ENCODE measurements around the gene ABI3BP. TPM values are rescaled to one million over a fixed set of nuclear protein-coding genes. Genes with fewer than 3 reads are reported as not detected.

Gene ABI3BP
- total and polyA plus RNA-seq, 10 of the 15 experiments (the other 5 are each of a cell fraction or from before 2014, with no cell fraction given), result 0.03 to 0.42 (median 0.11) TPM; not detected in 4

GRCh38 chr3:100746092-100746491, 247.1 kb downstream of the ABI3BP start:
- in situ Hi-C loops (cut with MboI), result no loop called here
- H3K9me3 ChIP-seq (replicated peaks; ENCODE audit: control insufficient read depth, insufficient read depth, low read length), result no peaks in the 10 kb centered on the region
- H3K4me3 ChIP-seq, result no peak overlapping the region
- peaks cover 5 to 36% of the 10 kb centered on the region in 2 experiments for H3K36me3 ChIP-seq (ENCODE audit: control insufficient read depth in 2 of 2, insufficient read depth in 2 of 2, low read length in 1 of 2)
- CTCF ChIA-PET, result interaction anchor here (1.0 to 1.4 kb wide), 3 partner anchors 10 to 429 kb away, joined by 3 to 4 read pairs (median 3); no protein-coding TSS in a partner anchor
- RAD21 ChIA-PET (ENCODE audit: unreplicated experiment), result no interaction called here
- WGBS (ENCODE audit: insufficient coverage, insufficient replicate concordance, low lambda C conversion rate, missing lambda C conversion rate), result 97% methylated on average over 3 of the region's 3 CpGs
- H3K27me3 ChIP-seq (replicated peaks in 1 of 2; ENCODE audit: control insufficient read depth in 2 of 2, insufficient read depth in 2 of 2, low read length in 1 of 2), result no peaks in the 10 kb centered on the region
- no peaks in the 10 kb centered on the region for H3K4me1 ChIP-seq (ENCODE audit: control insufficient read depth, insufficient read depth, low read length)
- no peak overlapping the region for H3K9ac ChIP-seq (ENCODE audit: control insufficient read depth, insufficient read depth, low read length)
- no peak for TF ChIP-seq EED (IDR thresholded peaks at IDR 0.05; ENCODE audit: low read depth)
- TF ChIP-seq POLR2AphosphoS5 (IDR thresholded peaks at IDR 0.05; ENCODE audit: low read length), result no peak
- TF ChIP-seq RBBP5 (conservative IDR thresholded peaks at IDR 0.05), result no peak
- no peak for TF ChIP-seq RCOR1 (conservative IDR thresholded peaks at IDR 0.05; ENCODE audit: low read depth, low read length)
- TF ChIP-seq RUNX3 (IDR thresholded peaks at IDR 0.05; ENCODE audit: low read length), result no peak
- POLR2A ChIA-PET, result no interaction called here
- H2AFZ ChIP-seq (ENCODE audit: control insufficient read depth, low read depth, low read length), result no peak overlapping the region
- intact Hi-C loops (cut with micrococcal nuclease; ENCODE audit: unreplicated experiment), result no loop called here
- FAIRE-seq (no peak), ATAC-seq (no peak), DNase-seq (ENCODE audit: low read depth, low spot score) (no peak)
- H4K20me1 ChIP-seq (ENCODE audit: control insufficient read depth, insufficient read depth), result no peaks in the 10 kb centered on the region
- H3K79me2 ChIP-seq (ENCODE audit: control insufficient read depth, insufficient read depth, low read length), result no peaks in the 10 kb centered on the region
- BruUV-seq (replicated peaks), result no TSS peak
- SMC1A ChIA-PET (ENCODE audit: uncharacterized antibody, unreplicated experiment), result interaction anchor here (0.8 to 1.3 kb wide), 2 partner anchors 14 to 18 kb away, joined by 3 to 5 read pairs; no protein-coding TSS in a partner anchor
- H3K4me2 ChIP-seq (ENCODE audit: control insufficient read depth, insufficient read depth), result no peak overlapping the region
- no peak overlapping the region for H3K27ac ChIP-seq (ENCODE audit: control insufficient read depth, insufficient read depth)

GRCh38 chr3:100745617-100746016, 247.6 kb downstream of the ABI3BP start:
- no peak for FAIRE-seq
- Histone ChIP-seq H3K36me3 (ENCODE audit: control insufficient read depth in 2 of 2, insufficient read depth in 2 of 2, low read length in 1 of 2) (peaks cover 5 to 37% of the 10 kb centered on the region in 2 experiments), H4K20me1 (ENCODE audit: control insufficient read depth, insufficient read depth) (no peaks in the 10 kb centered on the region), H3K27me3 (replicated peaks in 1 of 2; ENCODE audit: control insufficient read depth in 2 of 2, insufficient read depth in 2 of 2, low read length in 1 of 2) (no peaks in the 10 kb centered on the region), H3K79me2 (ENCODE audit: control insufficient read depth, insufficient read depth, low read length) (no peaks in the 10 kb centered on the region), H2AFZ (ENCODE audit: control insufficient read depth, low read depth, low read length) (no peak overlapping the region), H3K9ac (ENCODE audit: control insufficient read depth, insufficient read depth, low read length) (no peak overlapping the region), H3K4me2 (ENCODE audit: control insufficient read depth, insufficient read depth) (no peak overlapping the region), H3K4me1 (ENCODE audit: control insufficient read depth, insufficient read depth, low read length) (no peaks in the 10 kb centered on the region), H3K27ac (ENCODE audit: control insufficient read depth, insufficient read depth) (no peak overlapping the region), H3K4me3 (no peak overlapping the region), H3K9me3 (replicated peaks; ENCODE audit: control insufficient read depth, insufficient read depth, low read length) (no peaks in the 10 kb centered on the region)
- TF ChIP-seq MTA3 (IDR thresholded peaks at IDR 0.05; ENCODE audit: borderline replicate concordance, low read length), result no peak
- peak; percentile 70 for TF ChIP-seq ZBTB40 (IDR thresholded peaks at IDR 0.05; ENCODE audit: borderline replicate concordance)
- ChIA-PET RAD21 (ENCODE audit: unreplicated experiment) (no interaction called here), POLR2A (no interaction called here), SMC1A (ENCODE audit: uncharacterized antibody, unreplicated experiment) (interaction anchor here (0.9 to 1.3 kb wide), 2 partner anchors 18 to 283 kb away, joined by 3 to 5 read pairs; no protein-coding TSS in a partner anchor), CTCF (interaction anchor here (1.0 to 1.4 kb wide), 2 partner anchors 10 to 428 kb away, joined by 3 to 4 read pairs; no protein-coding TSS in a partner anchor)
- no peak for DNase-seq (ENCODE audit: low read depth, low spot score)
- no TSS peak for BruUV-seq (replicated peaks)
- ATAC-seq, result no peak
- intact Hi-C loops (cut with micrococcal nuclease; ENCODE audit: unreplicated experiment) (no loop called here), in situ Hi-C loops (cut with MboI) (no loop called here)
